Lower leg skin (tissue), 3 donors: ENCODE measurements around the gene PTPN5.

Experiments used
- POLR2A ChIP-seq, 2 donors: fragments of 450-650 bp; IDR thresholded peaks; one replicate each; pipeline ENCODE4 v1.6.1; 2016 to 2017; ENCODE audit warnings: antibody characterized with exemption in 2 of 2, mild to moderate bottlenecking in 1 of 2, moderate library complexity in 1 of 2
- TF ChIP-seq, protein P1 (sequence below), 3 donors: fragments of 450-650 bp; IDR thresholded peaks; one replicate each; pipeline ENCODE4 v1.5.1; 2016; ENCODE audit warnings: antibody characterized with exemption in 3 of 3, mild to moderate bottlenecking in 3 of 3, moderate library complexity in 2 of 3

DNA sequence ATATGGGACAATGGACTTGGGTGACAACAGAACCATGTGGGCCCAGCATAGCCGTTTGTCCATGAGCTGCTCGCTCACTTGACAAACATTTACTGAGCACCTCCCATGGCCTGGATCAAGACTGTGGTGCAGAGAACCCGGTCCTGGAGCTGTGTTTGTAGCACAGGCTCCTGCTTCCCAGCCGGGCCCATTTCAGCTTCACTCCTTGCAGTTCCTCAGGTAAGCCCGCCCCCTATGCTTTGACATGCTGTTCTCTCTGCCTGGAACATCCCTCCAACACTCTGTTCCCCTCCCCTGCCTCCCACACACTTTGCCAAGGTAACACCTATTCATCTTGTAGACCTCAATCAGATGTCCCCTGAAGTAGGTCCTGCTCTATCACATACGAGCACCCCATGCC is 46.3 kb downstream of the PTPN5 start:
- TF ChIP-seq POLR2A (IDR thresholded peaks at IDR 0.05), result no peak
- TF ChIP-seq, protein P1, sequence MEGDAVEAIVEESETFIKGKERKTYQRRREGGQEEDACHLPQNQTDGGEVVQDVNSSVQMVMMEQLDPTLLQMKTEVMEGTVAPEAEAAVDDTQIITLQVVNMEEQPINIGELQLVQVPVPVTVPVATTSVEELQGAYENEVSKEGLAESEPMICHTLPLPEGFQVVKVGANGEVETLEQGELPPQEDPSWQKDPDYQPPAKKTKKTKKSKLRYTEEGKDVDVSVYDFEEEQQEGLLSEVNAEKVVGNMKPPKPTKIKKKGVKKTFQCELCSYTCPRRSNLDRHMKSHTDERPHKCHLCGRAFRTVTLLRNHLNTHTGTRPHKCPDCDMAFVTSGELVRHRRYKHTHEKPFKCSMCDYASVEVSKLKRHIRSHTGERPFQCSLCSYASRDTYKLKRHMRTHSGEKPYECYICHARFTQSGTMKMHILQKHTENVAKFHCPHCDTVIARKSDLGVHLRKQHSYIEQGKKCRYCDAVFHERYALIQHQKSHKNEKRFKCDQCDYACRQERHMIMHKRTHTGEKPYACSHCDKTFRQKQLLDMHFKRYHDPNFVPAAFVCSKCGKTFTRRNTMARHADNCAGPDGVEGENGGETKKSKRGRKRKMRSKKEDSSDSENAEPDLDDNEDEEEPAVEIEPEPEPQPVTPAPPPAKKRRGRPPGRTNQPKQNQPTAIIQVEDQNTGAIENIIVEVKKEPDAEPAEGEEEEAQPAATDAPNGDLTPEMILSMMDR (IDR thresholded peaks at IDR 0.05), result no peak
